AG04449 (cell line): ENCODE data around the gene IL1B.

Source experiments
- CTCF ChIA-PET: fragments of 350-600 bp; formaldehyde crosslinking; extraction: SDS; loops from one replicate; lab custom pipeline; 2021; ENCODE audit warnings: antibody characterized with exemption; lab: Yijun Ruan, JAX
- POLR2A ChIA-PET: fragments of 400-600, 350-600 bp; formaldehyde crosslinking; extraction: SDS; loops from one replicate; lab custom pipeline; 2020; ENCODE audit warnings: antibody characterized with exemption, inconsistent platforms; lab: Yijun Ruan, JAX
- DNase-seq: peaks from one replicate; pipeline ENCODE4 v3.0.0-alpha.2; 2010; ENCODE audit warnings: low read depth, low spot score
- H3K4me3 ChIP-seq: 2 replicates; pipeline ENCODE4 v1.5.1; 2011; ENCODE audit warnings: low read depth, mild to moderate bottlenecking, control low read depth, low read length
- TF ChIP-seq, protein P1 (sequence below): IDR thresholded peaks from one replicate; pipeline ENCODE4 v1.5.1; 2011; ENCODE audit warnings: mild to moderate bottlenecking, moderate library complexity, low read length, control low read depth, inconsistent platforms; ENCODE audit not compliant: insufficient read depth; ENCODE audit errors: missing control alignments

IL1B gene

DNA sequence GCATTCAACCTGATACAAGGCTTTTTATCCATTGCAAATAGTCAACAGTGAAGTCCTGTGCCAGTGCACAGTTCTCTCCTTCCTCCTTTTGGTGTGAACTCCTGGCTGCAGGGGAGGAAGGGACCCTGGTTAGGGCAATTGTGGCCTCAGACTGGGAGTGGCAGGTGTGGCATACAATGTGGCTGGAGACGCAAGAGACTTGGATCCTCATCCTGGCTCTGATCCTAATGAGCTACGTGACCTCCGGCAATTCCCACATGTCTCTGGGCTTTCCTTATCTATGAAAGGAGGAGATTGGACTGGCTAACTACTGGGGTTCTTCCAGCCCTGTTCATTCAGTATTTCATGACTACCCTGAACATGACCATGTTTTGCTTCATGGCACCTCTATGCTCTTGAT, 41.7 kb downstream of the IL1B start:
- CTCF ChIA-PET: no interaction called here
- no peak overlapping the region for H3K4me3 ChIP-seq
- POLR2A ChIA-PET: no interaction called here
- TF ChIP-seq, protein P1, sequence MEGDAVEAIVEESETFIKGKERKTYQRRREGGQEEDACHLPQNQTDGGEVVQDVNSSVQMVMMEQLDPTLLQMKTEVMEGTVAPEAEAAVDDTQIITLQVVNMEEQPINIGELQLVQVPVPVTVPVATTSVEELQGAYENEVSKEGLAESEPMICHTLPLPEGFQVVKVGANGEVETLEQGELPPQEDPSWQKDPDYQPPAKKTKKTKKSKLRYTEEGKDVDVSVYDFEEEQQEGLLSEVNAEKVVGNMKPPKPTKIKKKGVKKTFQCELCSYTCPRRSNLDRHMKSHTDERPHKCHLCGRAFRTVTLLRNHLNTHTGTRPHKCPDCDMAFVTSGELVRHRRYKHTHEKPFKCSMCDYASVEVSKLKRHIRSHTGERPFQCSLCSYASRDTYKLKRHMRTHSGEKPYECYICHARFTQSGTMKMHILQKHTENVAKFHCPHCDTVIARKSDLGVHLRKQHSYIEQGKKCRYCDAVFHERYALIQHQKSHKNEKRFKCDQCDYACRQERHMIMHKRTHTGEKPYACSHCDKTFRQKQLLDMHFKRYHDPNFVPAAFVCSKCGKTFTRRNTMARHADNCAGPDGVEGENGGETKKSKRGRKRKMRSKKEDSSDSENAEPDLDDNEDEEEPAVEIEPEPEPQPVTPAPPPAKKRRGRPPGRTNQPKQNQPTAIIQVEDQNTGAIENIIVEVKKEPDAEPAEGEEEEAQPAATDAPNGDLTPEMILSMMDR: no peak
- DNase-seq: no peak

DNA sequence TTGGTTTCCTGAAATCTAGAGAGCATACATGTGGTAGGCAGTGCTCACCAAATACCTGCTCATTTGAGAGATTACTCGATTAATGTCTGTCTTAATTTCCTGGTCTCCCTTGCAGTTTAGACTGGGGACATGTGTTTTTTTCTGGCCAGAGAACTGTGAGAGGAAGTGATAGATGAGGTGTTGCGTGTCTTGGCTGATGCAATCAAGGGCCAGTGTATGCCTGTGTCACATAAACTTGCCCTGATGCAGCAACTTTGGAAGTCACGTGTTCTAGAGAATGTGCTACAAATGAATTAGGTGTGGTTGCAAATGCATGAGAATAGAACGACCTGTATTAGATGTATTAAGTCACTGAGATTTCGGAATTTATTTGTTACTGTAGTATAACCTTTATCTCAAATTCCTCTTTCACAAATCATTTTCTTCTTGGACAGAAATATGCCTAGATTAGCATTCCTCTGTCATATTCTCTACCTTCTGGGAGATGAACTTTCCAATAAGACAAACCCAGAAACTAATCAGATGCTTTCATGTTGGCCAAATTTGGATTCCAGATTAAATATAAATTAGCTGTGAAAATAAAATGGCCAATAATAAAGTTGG, 42.3 kb downstream of the IL1B start:
- no peak for DNase-seq
- ChIA-PET POLR2A (no interaction called here), CTCF (no interaction called here)
- H3K4me3 ChIP-seq: no peak overlapping the region
- TF ChIP-seq, protein P1: no peak

DNA sequence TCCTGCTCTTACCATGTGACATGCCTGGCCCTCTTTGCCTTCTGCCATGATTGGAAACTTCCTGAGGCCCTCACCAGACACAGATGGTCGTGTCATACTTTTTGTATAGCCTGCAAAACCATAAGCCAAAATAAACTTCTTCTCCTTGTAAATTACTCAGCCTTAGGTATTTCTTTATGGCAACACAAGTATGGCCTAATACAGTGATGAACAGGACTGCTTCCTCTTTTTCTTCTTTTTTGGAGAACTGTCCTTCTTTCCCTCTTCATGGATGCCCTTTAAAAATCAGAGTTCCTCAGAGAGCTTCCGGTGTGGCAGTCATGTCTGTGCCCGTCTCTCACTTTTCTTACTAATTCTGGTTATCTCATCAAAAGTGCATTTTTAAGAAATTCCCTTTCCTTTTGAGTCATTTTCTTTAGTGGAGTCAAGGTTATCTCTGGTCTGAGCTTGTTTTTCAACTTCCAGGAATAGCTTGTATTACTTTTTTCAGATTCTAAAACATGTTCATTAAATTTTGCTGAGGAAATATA, 43.1 kb downstream of the IL1B start:
- DNase-seq: no peak
- CTCF ChIA-PET: interaction anchor here (0.7 kb wide), 1 partner anchor 18 kb away, joined by 3 read pairs; no protein-coding TSS in a partner anchor
- POLR2A ChIA-PET: no interaction called here
- H3K4me3 ChIP-seq: no peak overlapping the region
- TF ChIP-seq, protein P1: no peak

DNA sequence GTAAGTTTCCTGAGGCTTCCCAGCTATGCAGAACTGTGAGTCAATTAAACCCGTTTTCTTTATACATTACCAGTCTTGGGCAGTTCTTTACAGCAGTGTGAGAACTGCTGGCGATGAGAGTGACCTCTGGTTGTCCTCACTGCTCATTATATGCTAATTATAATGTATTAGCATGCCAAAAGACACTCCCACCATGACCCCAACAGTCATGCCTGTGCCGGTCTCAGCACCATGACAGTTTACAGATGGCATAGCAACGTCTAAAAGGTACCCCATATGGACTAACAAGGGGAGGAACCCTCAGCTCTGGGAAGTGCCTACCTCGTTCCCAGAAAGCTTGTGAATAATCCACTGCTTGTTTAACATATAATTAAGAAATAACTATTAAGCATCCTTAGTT, 44.2 kb downstream of the IL1B start:
- no peak overlapping the region for H3K4me3 ChIP-seq
- TF ChIP-seq, protein P1: no peak
- no peak for DNase-seq
- ChIA-PET CTCF (interaction anchor here (1.1 kb wide), 1 partner anchor 11 kb away, joined by 3 read pairs; no protein-coding TSS in a partner anchor), POLR2A (no interaction called here)

DNA sequence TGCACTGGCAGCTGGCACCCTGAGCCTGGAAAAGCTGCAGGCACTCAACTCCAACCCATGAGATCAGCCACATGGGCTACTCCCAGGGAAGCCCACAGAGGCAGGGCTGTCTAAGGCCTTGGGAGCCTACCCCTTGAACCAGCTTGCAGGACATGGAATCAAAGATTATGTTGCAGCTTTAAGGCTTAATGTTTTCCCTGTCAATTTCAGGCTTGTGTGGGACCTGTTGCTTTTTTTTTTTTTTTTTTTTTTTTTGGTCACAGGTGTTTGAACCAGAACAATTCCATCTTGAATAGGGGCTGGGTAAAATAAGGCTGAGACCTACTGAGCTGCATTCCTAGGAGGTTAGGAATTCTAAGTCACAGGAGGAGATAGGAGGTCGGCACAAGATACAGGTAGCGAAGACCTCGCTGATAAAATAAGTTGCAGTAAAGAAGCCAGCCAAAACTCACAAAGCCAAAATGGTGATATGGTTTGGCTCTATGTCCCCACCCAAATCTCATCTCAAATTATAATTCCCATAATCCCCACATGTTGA, 44.8 kb downstream of the IL1B start:
- TF ChIP-seq, protein P1: no peak
- H3K4me3 ChIP-seq: no peak overlapping the region
- CTCF ChIA-PET: interaction anchor here (1.1 kb wide), 1 partner anchor 10 kb away, joined by 3 read pairs; no protein-coding TSS in a partner anchor
- DNase-seq: no peak
- POLR2A ChIA-PET: no interaction called here

DNA sequence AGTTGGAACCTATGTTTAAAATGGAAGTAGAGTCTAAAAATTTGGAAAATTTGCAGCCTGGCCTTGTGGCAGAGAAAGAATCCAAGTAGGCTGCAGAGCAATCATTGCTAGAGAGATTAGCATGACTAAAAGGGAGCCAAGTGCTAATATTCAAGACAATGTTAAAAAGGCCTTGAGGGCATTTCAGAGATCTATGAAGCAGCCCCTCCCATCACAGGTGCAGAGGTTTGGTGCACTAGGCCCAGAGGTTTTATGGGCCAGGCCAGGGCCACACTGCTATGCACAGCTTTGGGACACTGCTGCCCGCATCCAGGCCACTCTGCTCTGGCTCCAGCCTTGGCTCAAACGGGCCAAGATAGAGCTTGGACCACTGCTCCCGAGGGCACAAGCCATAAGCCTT, 45.6 kb downstream of the IL1B start:
- no peak overlapping the region for H3K4me3 ChIP-seq
- TF ChIP-seq, protein P1: no peak
- ChIA-PET CTCF (interaction anchor here (1.1 kb wide), 1 partner anchor 9 kb away, joined by 3 read pairs; no protein-coding TSS in a partner anchor), POLR2A (no interaction called here)
- no peak for DNase-seq
